Body of pancreas (tissue), 4 donors: ENCODE results near the gene OSBP2.

Source experiments
- CTCF ChIP-seq, 7 experiments: fragments of 450-650 bp in 4 of 7; fragments of 200-600 bp in 3 of 7; sonication (generic) in 3 of 7; IDR thresholded peaks; one replicate each; pipeline ENCODE4 v1.5.1; 2016 to 2019; ENCODE audit warnings: antibody characterized with exemption in 7 of 7
- POLR2A ChIP-seq, 3 donors: fragments of 450-650 bp; IDR thresholded peaks; one replicate each; pipeline ENCODE4 v1.6.1; 2016; ENCODE audit warnings: antibody characterized with exemption in 3 of 3, mild to moderate bottlenecking in 2 of 3

- TF ChIP-seq CTCF (IDR thresholded peaks at IDR 0.05) (no peak), POLR2A (IDR thresholded peaks at IDR 0.05) (no peak)
These were observed 23.3 kb downstream of the OSBP2 start for GRCh38 chr22:30717952-30718351.
